IMR-90 (cell line): ENCODE measurements around the gene SUV39H2. TPM values are rescaled to one million over a fixed set of nuclear protein-coding genes. Genes with fewer than 3 reads are reported as not detected.

Source experiments
- ATAC-seq: fragments of 200-7000 bp; cut with Tn5 transposase; 2 replicates; pipeline ENCODE4 v1.9.1; 2020; ENCODE audit warnings: low read depth, mild to moderate bottlenecking, moderate library complexity
- BruUV-seq: library from RNA; stranded (reverse); fragments of 400-500 nt; replicated peaks from 2 replicates; lab custom pipeline; 2021; lab: Mats Ljungman, UMichigan
- CTCF ChIA-PET: fragments of 300-600 bp; formaldehyde crosslinking; extraction: SDS; loops from one replicate; lab custom pipeline; 2021; ENCODE audit warnings: antibody characterized with exemption; lab: Yijun Ruan, JAX
- POLR2A ChIA-PET: fragments of 300-600 bp; sonication (Branson Sonifier 250); formaldehyde crosslinking; loops from one replicate; lab custom pipeline; 2022; ENCODE audit warnings: antibody characterized with exemption; ENCODE audit not compliant: unreplicated experiment; lab: Charles Lee
- DNase-seq: peaks from one replicate; pipeline ENCODE4 v3.0.0; 2013
- H2AFZ ChIP-seq: replicated peaks from 2 replicates; pipeline ENCODE3; 2013; ENCODE audit warnings: low read length, mild to moderate bottlenecking; ENCODE audit not compliant: poor library complexity
- H2AK5ac ChIP-seq: 2 replicates; pipeline ENCODE4 v1.6.1; 2013; ENCODE audit warnings: low read depth, low read length, inconsistent platforms
- H2AK9ac ChIP-seq: replicated peaks from 2 replicates; pipeline ENCODE3; 2013; ENCODE audit warnings: mild to moderate bottlenecking, low read depth, low read length, moderate library complexity; ENCODE audit not compliant: poor library complexity
- H2BK120ac ChIP-seq: 2 replicates; pipeline ENCODE4 v1.6.1; 2013; ENCODE audit warnings: low read depth, low read length, inconsistent platforms
- H2BK15ac ChIP-seq: 3 replicates; pipeline ENCODE4 v1.6.1; 2013; ENCODE audit warnings: low read depth, low read length, inconsistent platforms
- H2BK20ac ChIP-seq: 2 replicates; pipeline ENCODE4 v1.6.1; 2013; ENCODE audit warnings: low read depth, mild to moderate bottlenecking, inconsistent platforms, low read length, moderate library complexity
- H2BK5ac ChIP-seq: 2 replicates; pipeline ENCODE4 v1.6.1; 2013; ENCODE audit warnings: mild to moderate bottlenecking, low read depth, low read length, inconsistent platforms; ENCODE audit not compliant: poor library complexity, severe bottlenecking
- H3K14ac ChIP-seq: replicated peaks from 2 replicates; pipeline ENCODE4 v1.6.1; 2013; ENCODE audit warnings: low read depth, low read length, inconsistent platforms
- H3K18ac ChIP-seq: 2 replicates; pipeline ENCODE4 v1.6.1; 2013; ENCODE audit warnings: low read depth, low read length, control low read depth
- H3K23ac ChIP-seq: 2 replicates; pipeline ENCODE4 v1.6.1; 2013; ENCODE audit warnings: low read depth, low read length, inconsistent platforms
- H3K27ac ChIP-seq: 2 replicates; pipeline ENCODE4 v1.5.1; 2013; ENCODE audit warnings: mild to moderate bottlenecking, control low read depth, low read length; ENCODE audit not compliant: insufficient read depth
- H3K27me3 ChIP-seq: 2 replicates; pipeline ENCODE4 v1.6.1; 2013; ENCODE audit warnings: low read length; ENCODE audit not compliant: control insufficient read depth, insufficient read depth
- H3K36me3 ChIP-seq: 2 replicates; pipeline ENCODE4 v1.6.1; 2013; ENCODE audit warnings: low read length, mixed read lengths; ENCODE audit not compliant: control insufficient read depth, insufficient read depth
- H3K4ac ChIP-seq: 2 replicates; pipeline ENCODE4 v1.6.1; 2013; ENCODE audit warnings: low read depth, low read length, inconsistent platforms
- H3K4me1 ChIP-seq: 2 replicates; pipeline ENCODE4 v1.6.1; 2013; ENCODE audit warnings: low read length, mixed read lengths; ENCODE audit not compliant: control insufficient read depth, insufficient read depth
- H3K4me2 ChIP-seq: 2 replicates; pipeline ENCODE4 v1.6.1; 2013; ENCODE audit warnings: low read depth, mild to moderate bottlenecking, control low read depth, low read length, moderate library complexity
- H3K4me3 ChIP-seq: 2 replicates; pipeline ENCODE4 v1.5.1; 2013; ENCODE audit warnings: low read depth, mild to moderate bottlenecking, control low read depth, low read length, moderate library complexity; ENCODE audit not compliant: insufficient read depth
- H3K56ac ChIP-seq: 2 replicates; pipeline ENCODE4 v1.6.1; 2013; ENCODE audit warnings: low read length, inconsistent platforms; ENCODE audit not compliant: insufficient read depth; ENCODE audit errors: extremely low read depth
- H3K79me1 ChIP-seq, 2 experiments: 2 replicates each; pipeline ENCODE4 v1.6.1; 2013; ENCODE audit warnings: low read length in 2 of 2, inconsistent platforms in 1 of 2, low read depth in 1 of 2
- H3K9ac ChIP-seq: 2 replicates; pipeline ENCODE4 v1.6.1; 2013; ENCODE audit warnings: low read depth, low read length, control low read depth
- H3K9me1 ChIP-seq: 2 replicates; pipeline ENCODE4 v1.6.1; 2013; ENCODE audit warnings: low read length, inconsistent platforms; ENCODE audit not compliant: insufficient read depth
- H3K9me3 ChIP-seq: 2 replicates; pipeline ENCODE4 v1.6.1; 2013; ENCODE audit warnings: low read length; ENCODE audit not compliant: control insufficient read depth, insufficient read depth
- H4K20me1 ChIP-seq: 2 replicates; pipeline ENCODE4 v1.6.1; 2013; ENCODE audit warnings: low read length, inconsistent platforms; ENCODE audit not compliant: insufficient read depth
- H4K5ac ChIP-seq: 2 replicates; pipeline ENCODE4 v1.6.1; 2013; ENCODE audit warnings: mild to moderate bottlenecking, low read depth, low read length, control low read depth
- H4K8ac ChIP-seq, 2 experiments: 2 replicates each; pipeline ENCODE4 v1.6.1; 2013; ENCODE audit warnings: low read depth in 2 of 2, low read length in 2 of 2, control low read depth in 1 of 2, inconsistent platforms in 1 of 2
- H4K91ac ChIP-seq: 2 replicates; pipeline ENCODE4 v1.6.1; 2013; ENCODE audit warnings: low read depth, low read length, inconsistent platforms; ENCODE audit not compliant: insufficient read depth
- BHLHE40 ChIP-seq: fragments of 150-350 bp; IDR thresholded peaks from 2 replicates; pipeline ENCODE4 v1.6.1; 2016; ENCODE audit warnings: mild to moderate bottlenecking, low read depth, low read length
- CEBPB ChIP-seq: IDR thresholded peaks from 2 replicates; pipeline ENCODE4 v1.6.1; 2012; ENCODE audit warnings: low read depth, low read length, improper control_type of control experiment
- CHD1 ChIP-seq: IDR thresholded peaks from 2 replicates; pipeline ENCODE4 v1.6.1; 2012; ENCODE audit warnings: low read depth, low read length, improper control_type of control experiment
- FOS ChIP-seq: fragments of 150-350 bp; IDR thresholded peaks from 2 replicates; pipeline ENCODE4 v1.6.1; 2016; ENCODE audit warnings: low read depth, low read length
- MAFK ChIP-seq: IDR thresholded peaks from 2 replicates; pipeline ENCODE4 v1.6.1; 2012; ENCODE audit warnings: low read depth, low read length, improper control_type of control experiment
- MAZ ChIP-seq: IDR thresholded peaks from 2 replicates; pipeline ENCODE4 v1.6.1; 2012; ENCODE audit warnings: low read depth, mild to moderate bottlenecking, low read length, improper control_type of control experiment, moderate library complexity, borderline replicate concordance
- MXI1 ChIP-seq: IDR thresholded peaks from 2 replicates; pipeline ENCODE4 v1.6.1; 2012; ENCODE audit warnings: low read depth, mild to moderate bottlenecking, low read length, moderate library complexity, borderline replicate concordance
- NFE2L2 ChIP-seq: fragments of 150-350 bp; IDR thresholded peaks from 2 replicates; pipeline ENCODE4 v1.6.1; 2016; ENCODE audit warnings: low read depth, mild to moderate bottlenecking, low read length
- POLR2A ChIP-seq: IDR thresholded peaks from 2 replicates; pipeline ENCODE4 v1.6.1; 2012; ENCODE audit warnings: mild to moderate bottlenecking, low read depth, low read length
- RAD21 ChIP-seq: IDR thresholded peaks from 2 replicates; pipeline ENCODE4 v1.6.1; 2012; ENCODE audit warnings: low read length, improper control_type of control experiment
- RCOR1 ChIP-seq: IDR thresholded peaks from 2 replicates; pipeline ENCODE4 v1.6.1; 2012; ENCODE audit warnings: mild to moderate bottlenecking, low read length, improper control_type of control experiment; ENCODE audit not compliant: insufficient replicate concordance
- RFX5 ChIP-seq: IDR thresholded peaks from 2 replicates; pipeline ENCODE4 v1.8.0; 2012; ENCODE audit warnings: low read depth, mild to moderate bottlenecking, low read length, moderate library complexity
- SMC3 ChIP-seq: fragments of 150-350 bp; IDR thresholded peaks from 2 replicates; pipeline ENCODE4 v1.6.1; 2016; ENCODE audit warnings: low read depth, mild to moderate bottlenecking, antibody characterized with exemption, low read length, moderate library complexity
- WGBS, 2 experiments: methylation state at CpG; one replicate each; pipeline versions ENCODE4 v1.1.5 to v1.1.7; 2013; ENCODE audit warnings: missing lambda C conversion rate in 2 of 2; ENCODE audit not compliant: insufficient read length in 1 of 2; ENCODE audit errors: extremely low coverage in 2 of 2; 5-methylcytosine and 5-hydroxymethylcytosine counted together
- dilution Hi-C: fragments of 300-500 bp; cut with HindIII; formaldehyde crosslinking; loops from one replicate; pipeline ENCODE4 v1.14.3; 2018; ENCODE audit warnings: low sequenced_read_pairs; ENCODE audit not compliant: unreplicated experiment
- in situ Hi-C: fragments of 300-500 bp; cut with MboI; formaldehyde crosslinking; loops from 3 replicates; pipeline ENCODE4 v1.14.3; 2019; ENCODE audit warnings: low sequenced_read_pairs, inconsistent platforms, mixed read lengths
- intact Hi-C: fragments of 100-400 bp; cut with micrococcal nuclease; formaldehyde crosslinking; loops from 2 replicates; pipeline ENCODE4 v1.10.0; 2022
- polyA plus RNA-seq, 3 experiments: library from polyadenylated mRNA; depleted of rRNA; stranded (reverse); fragments of >200 nt; gene quantifications; 2 replicates each; pipeline ENCODE4 v1.2.3, GENCODE V29; 2012; ENCODE audit warnings: low replicate concordance in 1 of 3
- total RNA-seq: library from RNA; depleted of rRNA; stranded (reverse); fragments of >200 nt; gene quantifications from 2 replicates; pipeline ENCODE4 v1.2.3, GENCODE V29; 2012
- TF ChIP-seq, protein P1 (sequence below): fragments of 150-350 bp; IDR thresholded peaks from 2 replicates; pipeline ENCODE4 v1.6.1; 2016; ENCODE audit warnings: low read depth, mild to moderate bottlenecking, low read length, moderate library complexity, borderline replicate concordance
- TF ChIP-seq, protein P2 (sequence below): fragments of 150-350 bp; IDR thresholded peaks from 2 replicates; pipeline ENCODE4 v1.6.1; 2017; ENCODE audit warnings: mild to moderate bottlenecking, antibody characterized with exemption, low read length, low read depth
- TF ChIP-seq, protein P3 (sequence below): conservative IDR thresholded peaks from 2 replicates; pipeline ENCODE4 v1.5.1; 2012; ENCODE audit warnings: mild to moderate bottlenecking, low read depth, low read length, improper control_type of control experiment

Gene SUV39H2
- total and polyA plus RNA-seq, 2 of the 4 experiments (the other 2 are of a cell fraction): 5.3 to 14.5 TPM

DNA sequence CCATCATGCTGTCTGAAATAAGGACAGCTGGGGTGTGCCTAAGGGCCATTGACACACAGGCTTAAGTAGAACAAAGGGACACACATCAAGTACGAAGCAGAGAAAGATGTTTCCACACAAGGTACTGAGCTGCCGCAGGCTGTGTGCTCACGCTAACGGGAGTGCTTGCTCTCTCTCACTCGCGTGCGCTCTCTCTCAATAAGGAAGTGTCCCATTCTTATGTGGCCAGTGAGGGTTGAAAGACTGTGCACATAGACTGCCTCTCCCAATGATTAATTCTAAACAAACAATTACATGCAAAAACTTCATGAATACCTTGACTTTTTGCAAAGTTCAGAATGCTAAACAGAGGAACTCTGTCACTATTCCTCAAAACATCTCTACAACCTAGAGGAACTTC lies 45.3 kb downstream of the SUV39H2 start:
- intact Hi-C loops (no loop called here), dilution Hi-C loops (no loop called here), in situ Hi-C loops (no loop called here)
- Histone ChIP-seq H2BK15ac (no peak overlapping the region), H2AK9ac (no peak overlapping the region), H3K36me3 (peaks cover 45% of the 10 kb centered on the region), H2AFZ (no peak overlapping the region), H3K4me3 (no peak overlapping the region), H3K23ac (no peak overlapping the region), H3K9me3 (no peaks in the 10 kb centered on the region), H4K91ac (no peak overlapping the region), H3K79me1 (peaks cover 4 to 7% of the 10 kb centered on the region in 2 experiments; a peak in 1 of 4 replicates), H3K18ac (no peak overlapping the region), H3K4ac (no peak overlapping the region), H3K4me1 (no peaks in the 10 kb centered on the region), H2AK5ac (no peak overlapping the region), H3K4me2 (no peak overlapping the region), H4K5ac (no peak overlapping the region), H3K27me3 (no peaks in the 10 kb centered on the region), H3K27ac (no peak overlapping the region), H3K14ac (no peak overlapping the region), H3K9ac (no peak overlapping the region), H4K8ac (no peak overlapping the region), H3K9me1 (peaks cover 8% of the 10 kb centered on the region), H3K56ac (no peak overlapping the region), H2BK120ac (no peak overlapping the region), H2BK20ac (no peak overlapping the region), H4K20me1 (no peaks in the 10 kb centered on the region), H2BK5ac (no peak overlapping the region)
- ChIA-PET CTCF (no interaction called here), POLR2A (no interaction called here)
- DNase-seq (no peak), ATAC-seq (no peak)
- TF ChIP-seq, protein P1, sequence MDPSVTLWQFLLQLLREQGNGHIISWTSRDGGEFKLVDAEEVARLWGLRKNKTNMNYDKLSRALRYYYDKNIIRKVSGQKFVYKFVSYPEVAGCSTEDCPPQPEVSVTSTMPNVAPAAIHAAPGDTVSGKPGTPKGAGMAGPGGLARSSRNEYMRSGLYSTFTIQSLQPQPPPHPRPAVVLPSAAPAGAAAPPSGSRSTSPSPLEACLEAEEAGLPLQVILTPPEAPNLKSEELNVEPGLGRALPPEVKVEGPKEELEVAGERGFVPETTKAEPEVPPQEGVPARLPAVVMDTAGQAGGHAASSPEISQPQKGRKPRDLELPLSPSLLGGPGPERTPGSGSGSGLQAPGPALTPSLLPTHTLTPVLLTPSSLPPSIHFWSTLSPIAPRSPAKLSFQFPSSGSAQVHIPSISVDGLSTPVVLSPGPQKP: no peak
- TF ChIP-seq RFX5 (no peak), FOS (no peak), NFE2L2 (no peak), SMC3 (no peak), BHLHE40 (no peak), MAZ (no peak), CHD1 (no peak), RAD21 (no peak), RCOR1 (no peak), POLR2A (no peak), MAFK (no peak), MXI1 (no peak), CEBPB (no peak)
- TF ChIP-seq, protein P2, sequence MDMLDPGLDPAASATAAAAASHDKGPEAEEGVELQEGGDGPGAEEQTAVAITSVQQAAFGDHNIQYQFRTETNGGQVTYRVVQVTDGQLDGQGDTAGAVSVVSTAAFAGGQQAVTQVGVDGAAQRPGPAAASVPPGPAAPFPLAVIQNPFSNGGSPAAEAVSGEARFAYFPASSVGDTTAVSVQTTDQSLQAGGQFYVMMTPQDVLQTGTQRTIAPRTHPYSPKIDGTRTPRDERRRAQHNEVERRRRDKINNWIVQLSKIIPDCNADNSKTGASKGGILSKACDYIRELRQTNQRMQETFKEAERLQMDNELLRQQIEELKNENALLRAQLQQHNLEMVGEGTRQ: no peak
- TF ChIP-seq, protein P3, sequence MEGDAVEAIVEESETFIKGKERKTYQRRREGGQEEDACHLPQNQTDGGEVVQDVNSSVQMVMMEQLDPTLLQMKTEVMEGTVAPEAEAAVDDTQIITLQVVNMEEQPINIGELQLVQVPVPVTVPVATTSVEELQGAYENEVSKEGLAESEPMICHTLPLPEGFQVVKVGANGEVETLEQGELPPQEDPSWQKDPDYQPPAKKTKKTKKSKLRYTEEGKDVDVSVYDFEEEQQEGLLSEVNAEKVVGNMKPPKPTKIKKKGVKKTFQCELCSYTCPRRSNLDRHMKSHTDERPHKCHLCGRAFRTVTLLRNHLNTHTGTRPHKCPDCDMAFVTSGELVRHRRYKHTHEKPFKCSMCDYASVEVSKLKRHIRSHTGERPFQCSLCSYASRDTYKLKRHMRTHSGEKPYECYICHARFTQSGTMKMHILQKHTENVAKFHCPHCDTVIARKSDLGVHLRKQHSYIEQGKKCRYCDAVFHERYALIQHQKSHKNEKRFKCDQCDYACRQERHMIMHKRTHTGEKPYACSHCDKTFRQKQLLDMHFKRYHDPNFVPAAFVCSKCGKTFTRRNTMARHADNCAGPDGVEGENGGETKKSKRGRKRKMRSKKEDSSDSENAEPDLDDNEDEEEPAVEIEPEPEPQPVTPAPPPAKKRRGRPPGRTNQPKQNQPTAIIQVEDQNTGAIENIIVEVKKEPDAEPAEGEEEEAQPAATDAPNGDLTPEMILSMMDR: no peak
- no TSS peak for BruUV-seq
- no CpG with 5 or more reads among the region's 7 CpGs for WGBS, 2 experiments
